K562 (cell line): ENCODE measurements around the gene SLC66A2. TPM values are rescaled to one million over a fixed set of nuclear protein-coding genes. Genes with fewer than 3 reads are reported as not detected.

Experiments used
- ATAC-seq: fragments of 200-7000 bp; cut with Tn5 transposase; 3 replicates; pipeline ENCODE4 v1.9.1; 2020; ENCODE audit warnings: moderate library complexity
- BruUV-seq: library from RNA; stranded (reverse); fragments of 400-500 nt; replicated peaks from 2 replicates; lab custom pipeline; 2021; lab: Mats Ljungman, UMichigan
- CTCF ChIA-PET: fragments of 300-600 bp; formaldehyde crosslinking; extraction: SDS; loops from one replicate; lab custom pipeline; 2021; ENCODE audit warnings: low intra/inter-chr PET ratio; lab: Yijun Ruan, JAX
- POLR2A ChIA-PET: fragments of 300-600, 350-650 bp; sonication (Branson Sonifier 250); formaldehyde crosslinking; extraction: SDS; loops from one replicate; lab custom pipeline; 2021; ENCODE audit warnings: antibody characterized with exemption, inconsistent platforms; lab: Yijun Ruan, JAX
- DNase-seq, 4 experiments: peaks; one replicate each; pipeline versions ENCODE4 v3.0.0 to v3.0.0-alpha.2; 2011 to 2018; ENCODE audit warnings: low spot score in 3 of 4, mixed read lengths in 3 of 4; ENCODE audit errors: extremely low read depth in 1 of 4
- FAIRE-seq: peaks from 2 replicates; lab custom pipeline; 2011; peaks lifted over from hg19 to GRCh38; lab: Jason Lieb, UNC
- H2AFZ ChIP-seq: 2 replicates; pipeline ENCODE4 v1.6.0; 2011; ENCODE audit warnings: low read depth, low read length, control low read depth, inconsistent platforms
- H3K27ac ChIP-seq: fragments of 200-600 bp; 3 replicates; pipeline ENCODE4 v1.8.0; 2011; ENCODE audit warnings: low read depth, mild to moderate bottlenecking, control low read depth, inconsistent platforms, low read length, moderate library complexity, mixed read lengths; ENCODE audit errors: extremely low read depth
- H3K27me3 ChIP-seq, 2 experiments: fragments of 300-600 bp in 1 of 2; 2 replicates in 1 of 2; 3 replicates in 1 of 2; pipeline versions ENCODE4 v1.6.0 to v1.8.0; 2011; ENCODE audit warnings: inconsistent platforms in 2 of 2, low read length in 2 of 2, mild to moderate bottlenecking in 1 of 2, mixed read lengths in 1 of 2, moderate library complexity in 1 of 2; ENCODE audit not compliant: control insufficient read depth in 2 of 2, insufficient read depth in 2 of 2
- H3K36me3 ChIP-seq: fragments of 300-600 bp; 3 replicates; pipeline ENCODE4 v1.8.0; 2011; ENCODE audit warnings: mild to moderate bottlenecking, low read length, inconsistent platforms; ENCODE audit not compliant: control insufficient read depth, insufficient read depth
- H3K4me1 ChIP-seq, 2 experiments: fragments of 200-600 bp in 1 of 2; replicated peaks in 1 of 2; 2 replicates in 1 of 2; 3 replicates in 1 of 2; pipeline versions ENCODE4 v1.5.1 to v1.8.0; 2011; ENCODE audit warnings: inconsistent platforms in 2 of 2, low read length in 2 of 2, mild to moderate bottlenecking in 1 of 2, mixed read lengths in 1 of 2, moderate library complexity in 1 of 2; ENCODE audit not compliant: control insufficient read depth in 2 of 2, insufficient read depth in 2 of 2
- H3K4me2 ChIP-seq: 2 replicates; pipeline ENCODE4 v1.6.1; 2011; ENCODE audit warnings: low read length, control low read depth, inconsistent platforms, mixed read lengths; ENCODE audit not compliant: insufficient read depth
- H3K4me3 ChIP-seq: fragments of 200-600 bp; sonication (generic), shearing (Covaris generic); 2 replicates; pipeline ENCODE4 v1.5.1; 2016; ENCODE audit warnings: control low read depth, inconsistent platforms
- H3K79me2 ChIP-seq: fragments of 200-600 bp; 3 replicates; pipeline ENCODE4 v1.8.0; 2011; ENCODE audit warnings: low read length, inconsistent platforms; ENCODE audit not compliant: control insufficient read depth, insufficient read depth
- H3K9ac ChIP-seq, 2 experiments: 2 replicates each; pipeline versions ENCODE4 v1.6.0 to v1.6.1; 2011; ENCODE audit warnings: low read depth in 2 of 2, low read length in 2 of 2, control low read depth in 1 of 2, inconsistent platforms in 1 of 2, mild to moderate bottlenecking in 1 of 2, mixed read lengths in 1 of 2; ENCODE audit not compliant: insufficient read depth in 1 of 2
- H3K9me1 ChIP-seq: one replicate; pipeline ENCODE4 v1.6.0; 2011; ENCODE audit warnings: inconsistent platforms, mild to moderate bottlenecking, low read length, moderate library complexity; ENCODE audit not compliant: control insufficient read depth, insufficient read depth
- H3K9me3 ChIP-seq: replicated peaks from 2 replicates; pipeline ENCODE4 v1.5.1; 2011; ENCODE audit warnings: low read depth, low read length, inconsistent platforms; ENCODE audit not compliant: control insufficient read depth, insufficient read depth
- H4K20me1 ChIP-seq: replicated peaks from 2 replicates; pipeline ENCODE4 v1.6.1; 2011; ENCODE audit warnings: low read length, inconsistent platforms, mixed read lengths; ENCODE audit not compliant: control insufficient read depth, insufficient read depth
- GTF2F1 ChIP-seq: IDR thresholded peaks from 2 replicates; pipeline ENCODE4 v1.6.1; 2011; ENCODE audit warnings: low read depth, low read length, improper control_type of control experiment
- HDAC8 ChIP-seq: fragments of 450-650 bp; IDR thresholded peaks from 2 replicates; pipeline ENCODE4 v1.6.1; 2016; ENCODE audit warnings: mild to moderate bottlenecking, missing genetic modification characterization, moderate library complexity, missing compliant biosample characterization
- HNRNPLL ChIP-seq: fragments of 200-400 bp; formaldehyde crosslinking; IDR thresholded peaks from 2 replicates; pipeline ENCODE4 v1.6.1; 2017; ENCODE audit warnings: low read length, low read depth, mild to moderate bottlenecking; ENCODE audit not compliant: poor library complexity, severe bottlenecking
- MYNN ChIP-seq, 2 experiments: sonication (generic); formaldehyde crosslinking in 1 of 2; IDR thresholded peaks; 2 replicates each; pipeline versions ENCODE4 v1.5.0 to v1.6.1; 2016 to 2020; ENCODE audit warnings: antibody characterized with exemption in 1 of 2, missing genetic modification reagents in 1 of 2
- PTBP1 ChIP-seq: fragments of 200-400 bp; formaldehyde crosslinking; IDR thresholded peaks from 2 replicates; pipeline ENCODE4 v1.6.1; 2017; ENCODE audit warnings: low read depth, low read length
- SMARCC2 ChIP-seq: fragments of 450-650 bp; IDR thresholded peaks from 2 replicates; pipeline ENCODE4 v1.6.1; 2017; ENCODE audit warnings: antibody characterized with exemption, moderate library complexity, mild to moderate bottlenecking, low read depth
- SNIP1 ChIP-seq: fragments of 450-650 bp; IDR thresholded peaks from 2 replicates; pipeline ENCODE4 v1.7.1; 2017; ENCODE audit warnings: low read depth, mild to moderate bottlenecking
- TFAM ChIP-seq: fragments of 250-450 bp; sonication (Bioruptor Pico); conservative IDR thresholded peaks from 2 replicates; pipeline ENCODE4 v1.5.0; 2021; ENCODE audit warnings: mild to moderate bottlenecking, moderate library complexity
- U2AF2 ChIP-seq: fragments of 200-400 bp; formaldehyde crosslinking; optimal IDR thresholded peaks from 2 replicates; pipeline ENCODE3; 2017; ENCODE audit warnings: low read depth, mild to moderate bottlenecking, low read length
- ZNF639 ChIP-seq, 2 experiments: fragments of 200-800 bp in 1 of 2; sonication (Bioruptor generic) in 1 of 2; sonication (generic) in 1 of 2; formaldehyde crosslinking in 1 of 2; IDR thresholded peaks in 1 of 2; conservative IDR thresholded peaks in 1 of 2; 2 replicates each; pipeline versions ENCODE4 v1.5.0 to v1.6.1; 2016 to 2020; ENCODE audit warnings: missing compliant biosample characterization in 1 of 2, missing genetic modification characterization in 1 of 2, missing genetic modification reagents in 1 of 2
- WGBS: fragments of 100-300 bp; shearing (Covaris generic); methylation state at CpG from one replicate; pipeline ENCODE4 v1.1.6; 2016; ENCODE audit warnings: low coverage, mixed read lengths; ENCODE audit not compliant: insufficient coverage; ENCODE audit errors: missing lambda C conversion rate; 5-methylcytosine and 5-hydroxymethylcytosine counted together
- in situ Hi-C: fragments of 300-500 bp; cut with MboI; formaldehyde crosslinking; loops from 4 replicates; pipeline ENCODE4 v1.15.0; 2018; ENCODE audit warnings: inconsistent platforms, mixed read lengths
- intact Hi-C: fragments of 100-400 bp; cut with micrococcal nuclease; formaldehyde crosslinking; loops from 2 replicates; pipeline ENCODE4 v1.14.2; 2022
- polyA plus RNA-seq, 8 experiments: library from polyadenylated mRNA; depleted of rRNA in 4 of 8; stranded (reverse) in 5 of 8; unstranded in 3 of 8; fragments of >200 nt; fragmentation: Nextera tagmentation in 2 of 8; fragmentation: Illumina TruSeq in 1 of 8; extraction: Ambion mirVana in 2 of 8; extraction: Trizol in 1 of 8; gene quantifications; 2 replicates each; pipeline versions ENCODE4 v1.2.1 to v1.2.3, GENCODE V29; 2011 to 2014; ENCODE audit warnings: inconsistent platforms in 1 of 8, missing spikeins in 1 of 8
- total RNA-seq, 7 experiments: library from RNA; depleted of rRNA in 6 of 7; stranded (reverse); fragments of >200 nt in 6 of 7; fragmentation: Illumina TruSeq in 2 of 7; extraction: Trizol in 2 of 7; gene quantifications; 2 replicates each; pipeline versions ENCODE4 v1.2.1 to v1.2.3, GENCODE V29; 2011 to 2021; ENCODE audit warnings: low replicate concordance in 1 of 7

Gene SLC66A2
- total and polyA plus RNA-seq, 9 of the 15 experiments (the other 6 are each of a cell fraction or from before 2014, with no cell fraction given): 0.25 to 17.5 (median 5.6) TPM

- TF ChIP-seq ZNF639 (CRISPR knock-in tag; conservative IDR thresholded peaks at IDR 0.05 in 1 of 2, IDR thresholded peaks at IDR 0.05 in 1 of 2): no peak
- no peak for TF ChIP-seq SMARCC2
- no peak for TF ChIP-seq HNRNPLL
Observed at GRCh38 chr18:79868168-79868784, 83.2 kb downstream of the SLC66A2 start (continued).

GRCh38 chr18:79867666-79868065 is 83.8 kb downstream of the SLC66A2 start:
- no peaks in the 10 kb centered on the region for H3K36me3 ChIP-seq
- ATAC-seq (no peak), FAIRE-seq (no peak), DNase-seq (no peak)
- no peak overlapping the region for H2AFZ ChIP-seq
- TF ChIP-seq PTBP1 (no peak), U2AF2 (no peak), TFAM (CRISPR knock-in tag) (no peak), HDAC8 (no peak), MYNN (IDR thresholded peaks at IDR 0.05) (no peak), MYNN (CRISPR knock-in tag; IDR thresholded peaks at IDR 0.05) (no peak), SNIP1 (no peak), GTF2F1 (no peak)
- no TSS peak for BruUV-seq
- H3K9me1 ChIP-seq: no peaks in the 10 kb centered on the region
- peaks cover 12 to 58% of the 10 kb centered on the region in 2 experiments; a peak in 4 of 5 replicates for H3K27me3 ChIP-seq
- H3K4me3 ChIP-seq: no peak overlapping the region
- ChIA-PET POLR2A (interaction anchor here (0.6 kb wide), 1 partner anchor 42 kb away, joined by 5 read pairs; no protein-coding TSS in a partner anchor), CTCF (no interaction called here)
- in situ Hi-C loops: no loop called here
- H3K4me1 ChIP-seq: peaks cover 0 to 16% of the 10 kb centered on the region in 2 experiments; a peak in 2 of 5 replicates
- H3K4me2 ChIP-seq: no peak overlapping the region
- H3K79me2 ChIP-seq: no peaks in the 10 kb centered on the region
- intact Hi-C loops: no loop called here
- WGBS: 0% methylated on average over 1 of the region's 16 CpGs
- no peaks in the 10 kb centered on the region for H4K20me1 ChIP-seq
- H3K9ac ChIP-seq: no peak overlapping the region
- no peak overlapping the region for H3K27ac ChIP-seq
- H3K9me3 ChIP-seq: 0 out of 2 replicates have a peak, but pooled peaks cover 4% of the 10 kb centered on the region
